IMR-90 (cell line): ENCODE data around the gene TLX1. TPM values are rescaled to one million over a fixed set of nuclear protein-coding genes. Genes with fewer than 3 reads are reported as not detected.

ENCODE experiments used
- ATAC-seq: fragments of 200-7000 bp; cut with Tn5 transposase; 2 replicates; pipeline ENCODE4 v1.9.1; 2020; ENCODE audit warnings: low read depth, mild to moderate bottlenecking, moderate library complexity
- BruUV-seq: library from RNA; stranded (reverse); fragments of 400-500 nt; replicated peaks from 2 replicates; lab custom pipeline; 2021; lab: Mats Ljungman, UMichigan
- CTCF ChIA-PET: fragments of 300-600 bp; formaldehyde crosslinking; extraction: SDS; loops from one replicate; lab custom pipeline; 2021; ENCODE audit warnings: antibody characterized with exemption; lab: Yijun Ruan, JAX
- POLR2A ChIA-PET: fragments of 300-600 bp; sonication (Branson Sonifier 250); formaldehyde crosslinking; loops from one replicate; lab custom pipeline; 2022; ENCODE audit warnings: antibody characterized with exemption; ENCODE audit not compliant: unreplicated experiment; lab: Charles Lee
- DNase-seq: peaks from one replicate; pipeline ENCODE4 v3.0.0; 2013
- H2AFZ ChIP-seq: replicated peaks from 2 replicates; pipeline ENCODE3; 2013; ENCODE audit warnings: low read length, mild to moderate bottlenecking; ENCODE audit not compliant: poor library complexity
- H2AK5ac ChIP-seq: 2 replicates; pipeline ENCODE4 v1.6.1; 2013; ENCODE audit warnings: low read depth, low read length, inconsistent platforms
- H2AK9ac ChIP-seq: replicated peaks from 2 replicates; pipeline ENCODE3; 2013; ENCODE audit warnings: mild to moderate bottlenecking, low read depth, low read length, moderate library complexity; ENCODE audit not compliant: poor library complexity
- H2BK120ac ChIP-seq: 2 replicates; pipeline ENCODE4 v1.6.1; 2013; ENCODE audit warnings: low read depth, low read length, inconsistent platforms
- H2BK15ac ChIP-seq: 3 replicates; pipeline ENCODE4 v1.6.1; 2013; ENCODE audit warnings: low read depth, low read length, inconsistent platforms
- H2BK20ac ChIP-seq: 2 replicates; pipeline ENCODE4 v1.6.1; 2013; ENCODE audit warnings: low read depth, mild to moderate bottlenecking, inconsistent platforms, low read length, moderate library complexity
- H2BK5ac ChIP-seq: 2 replicates; pipeline ENCODE4 v1.6.1; 2013; ENCODE audit warnings: mild to moderate bottlenecking, low read depth, low read length, inconsistent platforms; ENCODE audit not compliant: poor library complexity, severe bottlenecking
- H3K14ac ChIP-seq: replicated peaks from 2 replicates; pipeline ENCODE4 v1.6.1; 2013; ENCODE audit warnings: low read depth, low read length, inconsistent platforms
- H3K18ac ChIP-seq: 2 replicates; pipeline ENCODE4 v1.6.1; 2013; ENCODE audit warnings: low read depth, low read length, control low read depth
- H3K23ac ChIP-seq: 2 replicates; pipeline ENCODE4 v1.6.1; 2013; ENCODE audit warnings: low read depth, low read length, inconsistent platforms
- H3K27ac ChIP-seq: 2 replicates; pipeline ENCODE4 v1.5.1; 2013; ENCODE audit warnings: mild to moderate bottlenecking, control low read depth, low read length; ENCODE audit not compliant: insufficient read depth
- H3K27me3 ChIP-seq: 2 replicates; pipeline ENCODE4 v1.6.1; 2013; ENCODE audit warnings: low read length; ENCODE audit not compliant: control insufficient read depth, insufficient read depth
- H3K36me3 ChIP-seq: 2 replicates; pipeline ENCODE4 v1.6.1; 2013; ENCODE audit warnings: low read length, mixed read lengths; ENCODE audit not compliant: control insufficient read depth, insufficient read depth
- H3K4ac ChIP-seq: 2 replicates; pipeline ENCODE4 v1.6.1; 2013; ENCODE audit warnings: low read depth, low read length, inconsistent platforms
- H3K4me1 ChIP-seq: 2 replicates; pipeline ENCODE4 v1.6.1; 2013; ENCODE audit warnings: low read length, mixed read lengths; ENCODE audit not compliant: control insufficient read depth, insufficient read depth
- H3K4me2 ChIP-seq: 2 replicates; pipeline ENCODE4 v1.6.1; 2013; ENCODE audit warnings: low read depth, mild to moderate bottlenecking, control low read depth, low read length, moderate library complexity
- H3K4me3 ChIP-seq: 2 replicates; pipeline ENCODE4 v1.5.1; 2013; ENCODE audit warnings: low read depth, mild to moderate bottlenecking, control low read depth, low read length, moderate library complexity; ENCODE audit not compliant: insufficient read depth
- H3K56ac ChIP-seq: 2 replicates; pipeline ENCODE4 v1.6.1; 2013; ENCODE audit warnings: low read length, inconsistent platforms; ENCODE audit not compliant: insufficient read depth; ENCODE audit errors: extremely low read depth
- H3K79me1 ChIP-seq, 2 experiments: 2 replicates each; pipeline ENCODE4 v1.6.1; 2013; ENCODE audit warnings: low read length in 2 of 2, inconsistent platforms in 1 of 2, low read depth in 1 of 2
- H3K9ac ChIP-seq: 2 replicates; pipeline ENCODE4 v1.6.1; 2013; ENCODE audit warnings: low read depth, low read length, control low read depth
- H3K9me1 ChIP-seq: 2 replicates; pipeline ENCODE4 v1.6.1; 2013; ENCODE audit warnings: low read length, inconsistent platforms; ENCODE audit not compliant: insufficient read depth
- H3K9me3 ChIP-seq: 2 replicates; pipeline ENCODE4 v1.6.1; 2013; ENCODE audit warnings: low read length; ENCODE audit not compliant: control insufficient read depth, insufficient read depth
- H4K20me1 ChIP-seq: 2 replicates; pipeline ENCODE4 v1.6.1; 2013; ENCODE audit warnings: low read length, inconsistent platforms; ENCODE audit not compliant: insufficient read depth
- H4K5ac ChIP-seq: 2 replicates; pipeline ENCODE4 v1.6.1; 2013; ENCODE audit warnings: mild to moderate bottlenecking, low read depth, low read length, control low read depth
- H4K8ac ChIP-seq, 2 experiments: 2 replicates each; pipeline ENCODE4 v1.6.1; 2013; ENCODE audit warnings: low read depth in 2 of 2, low read length in 2 of 2, control low read depth in 1 of 2, inconsistent platforms in 1 of 2
- H4K91ac ChIP-seq: 2 replicates; pipeline ENCODE4 v1.6.1; 2013; ENCODE audit warnings: low read depth, low read length, inconsistent platforms; ENCODE audit not compliant: insufficient read depth
- CHD1 ChIP-seq: IDR thresholded peaks from 2 replicates; pipeline ENCODE4 v1.6.1; 2012; ENCODE audit warnings: low read depth, low read length, improper control_type of control experiment
- FOS ChIP-seq: fragments of 150-350 bp; IDR thresholded peaks from 2 replicates; pipeline ENCODE4 v1.6.1; 2016; ENCODE audit warnings: low read depth, low read length
- MAFK ChIP-seq: IDR thresholded peaks from 2 replicates; pipeline ENCODE4 v1.6.1; 2012; ENCODE audit warnings: low read depth, low read length, improper control_type of control experiment
- MXI1 ChIP-seq: IDR thresholded peaks from 2 replicates; pipeline ENCODE4 v1.6.1; 2012; ENCODE audit warnings: low read depth, mild to moderate bottlenecking, low read length, moderate library complexity, borderline replicate concordance
- NFE2L2 ChIP-seq: fragments of 150-350 bp; IDR thresholded peaks from 2 replicates; pipeline ENCODE4 v1.6.1; 2016; ENCODE audit warnings: low read depth, mild to moderate bottlenecking, low read length
- RCOR1 ChIP-seq: IDR thresholded peaks from 2 replicates; pipeline ENCODE4 v1.6.1; 2012; ENCODE audit warnings: mild to moderate bottlenecking, low read length, improper control_type of control experiment; ENCODE audit not compliant: insufficient replicate concordance
- RFX5 ChIP-seq: IDR thresholded peaks from 2 replicates; pipeline ENCODE4 v1.8.0; 2012; ENCODE audit warnings: low read depth, mild to moderate bottlenecking, low read length, moderate library complexity
- WGBS, 2 experiments: methylation state at CpG; one replicate each; pipeline versions ENCODE4 v1.1.5 to v1.1.7; 2013; ENCODE audit warnings: missing lambda C conversion rate in 2 of 2; ENCODE audit not compliant: insufficient read length in 1 of 2; ENCODE audit errors: extremely low coverage in 2 of 2; 5-methylcytosine and 5-hydroxymethylcytosine counted together
- dilution Hi-C: fragments of 300-500 bp; cut with HindIII; formaldehyde crosslinking; loops from one replicate; pipeline ENCODE4 v1.14.3; 2018; ENCODE audit warnings: low sequenced_read_pairs; ENCODE audit not compliant: unreplicated experiment
- in situ Hi-C: fragments of 300-500 bp; cut with MboI; formaldehyde crosslinking; loops from 3 replicates; pipeline ENCODE4 v1.14.3; 2019; ENCODE audit warnings: low sequenced_read_pairs, inconsistent platforms, mixed read lengths
- intact Hi-C: fragments of 100-400 bp; cut with micrococcal nuclease; formaldehyde crosslinking; loops from 2 replicates; pipeline ENCODE4 v1.10.0; 2022
- polyA plus RNA-seq, 3 experiments: library from polyadenylated mRNA; depleted of rRNA; stranded (reverse); fragments of >200 nt; gene quantifications; 2 replicates each; pipeline ENCODE4 v1.2.3, GENCODE V29; 2012; ENCODE audit warnings: low replicate concordance in 1 of 3
- total RNA-seq: library from RNA; depleted of rRNA; stranded (reverse); fragments of >200 nt; gene quantifications from 2 replicates; pipeline ENCODE4 v1.2.3, GENCODE V29; 2012
- TF ChIP-seq, protein P1 (sequence below): conservative IDR thresholded peaks from 2 replicates; pipeline ENCODE4 v1.5.1; 2012; ENCODE audit warnings: mild to moderate bottlenecking, low read depth, low read length, improper control_type of control experiment
- TF ChIP-seq, protein P2 (sequence below): fragments of 150-350 bp; IDR thresholded peaks from 2 replicates; pipeline ENCODE4 v1.6.1; 2017; ENCODE audit warnings: mild to moderate bottlenecking, antibody characterized with exemption, low read length, low read depth

TLX1 gene
- total and polyA plus RNA-seq, 2 of the 4 experiments (the other 2 are of a cell fraction), result not detected

DNA sequence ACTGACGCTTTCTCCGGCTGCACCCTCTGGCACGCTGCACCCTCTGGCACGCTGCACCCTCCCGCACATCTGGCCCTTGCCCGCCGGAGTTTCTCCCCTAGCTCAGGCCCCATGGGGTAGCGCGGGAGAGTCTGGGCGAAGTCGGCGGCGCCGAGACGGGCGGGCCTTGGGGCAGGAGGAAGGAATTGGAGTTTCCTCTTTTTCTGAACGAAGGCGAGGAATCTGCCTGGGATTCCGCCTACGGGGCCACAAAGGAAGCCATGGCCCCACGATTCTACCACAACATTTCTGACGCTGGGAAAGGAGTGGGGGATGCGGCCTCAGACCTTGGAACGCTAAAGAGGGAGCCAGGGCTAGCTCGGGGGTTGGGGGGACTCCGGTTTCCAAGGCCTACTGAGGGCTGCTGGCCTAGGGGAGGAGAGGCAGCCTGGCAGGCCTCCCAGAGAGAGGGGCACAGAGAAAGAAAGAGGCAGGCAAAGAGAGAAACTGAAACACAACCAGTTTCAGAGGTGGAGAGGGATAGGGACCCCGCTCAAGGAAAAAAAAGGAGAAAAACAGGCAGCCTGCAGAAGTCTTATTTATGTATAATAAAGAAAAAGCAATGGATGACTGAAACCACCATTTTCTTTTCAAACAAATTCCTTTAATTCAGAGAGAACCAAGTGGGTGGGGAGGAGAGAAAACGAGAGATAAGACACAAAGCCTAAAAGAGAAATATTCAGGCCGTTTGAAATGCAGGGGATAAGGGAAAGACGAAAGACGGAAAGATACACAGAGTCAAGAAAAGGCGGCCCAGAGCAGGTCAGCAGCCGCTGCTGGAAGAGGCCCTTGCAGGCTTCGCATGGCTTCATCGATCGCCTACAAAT lies 4.3 kb downstream of the TLX1 start:
- no peak overlapping the region for H2BK120ac ChIP-seq
- WGBS, 2 experiments, result 31% methylated on average over 7 of the region's 36 CpGs; no CpG with 5 or more reads in 1 of the 2 experiments
- no peak overlapping the region for H2BK20ac ChIP-seq
- H3K18ac ChIP-seq, result no peak overlapping the region
- H2BK5ac ChIP-seq, result no peak overlapping the region
- no peaks in the 10 kb centered on the region for H3K4me1 ChIP-seq
- H2AK5ac ChIP-seq, result no peak overlapping the region
- no peak for TF ChIP-seq RCOR1
- TF ChIP-seq MAFK, result no peak
- TF ChIP-seq, protein P1, sequence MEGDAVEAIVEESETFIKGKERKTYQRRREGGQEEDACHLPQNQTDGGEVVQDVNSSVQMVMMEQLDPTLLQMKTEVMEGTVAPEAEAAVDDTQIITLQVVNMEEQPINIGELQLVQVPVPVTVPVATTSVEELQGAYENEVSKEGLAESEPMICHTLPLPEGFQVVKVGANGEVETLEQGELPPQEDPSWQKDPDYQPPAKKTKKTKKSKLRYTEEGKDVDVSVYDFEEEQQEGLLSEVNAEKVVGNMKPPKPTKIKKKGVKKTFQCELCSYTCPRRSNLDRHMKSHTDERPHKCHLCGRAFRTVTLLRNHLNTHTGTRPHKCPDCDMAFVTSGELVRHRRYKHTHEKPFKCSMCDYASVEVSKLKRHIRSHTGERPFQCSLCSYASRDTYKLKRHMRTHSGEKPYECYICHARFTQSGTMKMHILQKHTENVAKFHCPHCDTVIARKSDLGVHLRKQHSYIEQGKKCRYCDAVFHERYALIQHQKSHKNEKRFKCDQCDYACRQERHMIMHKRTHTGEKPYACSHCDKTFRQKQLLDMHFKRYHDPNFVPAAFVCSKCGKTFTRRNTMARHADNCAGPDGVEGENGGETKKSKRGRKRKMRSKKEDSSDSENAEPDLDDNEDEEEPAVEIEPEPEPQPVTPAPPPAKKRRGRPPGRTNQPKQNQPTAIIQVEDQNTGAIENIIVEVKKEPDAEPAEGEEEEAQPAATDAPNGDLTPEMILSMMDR, result no peak
- no peak for TF ChIP-seq CHD1
- TF ChIP-seq NFE2L2, result no peak
- TF ChIP-seq RFX5, result no peak
- TF ChIP-seq, protein P2, sequence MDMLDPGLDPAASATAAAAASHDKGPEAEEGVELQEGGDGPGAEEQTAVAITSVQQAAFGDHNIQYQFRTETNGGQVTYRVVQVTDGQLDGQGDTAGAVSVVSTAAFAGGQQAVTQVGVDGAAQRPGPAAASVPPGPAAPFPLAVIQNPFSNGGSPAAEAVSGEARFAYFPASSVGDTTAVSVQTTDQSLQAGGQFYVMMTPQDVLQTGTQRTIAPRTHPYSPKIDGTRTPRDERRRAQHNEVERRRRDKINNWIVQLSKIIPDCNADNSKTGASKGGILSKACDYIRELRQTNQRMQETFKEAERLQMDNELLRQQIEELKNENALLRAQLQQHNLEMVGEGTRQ, result no peak
- TF ChIP-seq FOS, result no peak
- no peak for TF ChIP-seq MXI1
- no TSS peak for BruUV-seq
- in situ Hi-C loops (no loop called here), dilution Hi-C loops (no loop called here), intact Hi-C loops (no loop called here)
- H3K27me3 ChIP-seq, result peaks cover 100% of the 10 kb centered on the region
- no peak overlapping the region for H3K56ac ChIP-seq
- H2AFZ ChIP-seq, result no peak overlapping the region
- no peaks in the 10 kb centered on the region for H3K79me1 ChIP-seq
- peaks cover 3% of the 10 kb centered on the region; the same call in 1 of the 2 replicates for H3K9me3 ChIP-seq
- H4K5ac ChIP-seq, result no peak overlapping the region
- H3K4me3 ChIP-seq, result no peak overlapping the region
- CTCF ChIA-PET, result no interaction called here
- no peaks in the 10 kb centered on the region for H3K36me3 ChIP-seq
- H3K14ac ChIP-seq, result no peak overlapping the region
- H3K9ac ChIP-seq, result no peak overlapping the region
- H3K4me2 ChIP-seq, result no peak overlapping the region; the same call in 1 of the 2 replicates
- H4K20me1 ChIP-seq, result peaks cover 13% of the 10 kb centered on the region
- DNase-seq (no peak), ATAC-seq (no peak)
- no peak overlapping the region for H3K23ac ChIP-seq
- H3K9me1 ChIP-seq, result peaks cover 2% of the 10 kb centered on the region; the same call in 1 of the 2 replicates
- H4K8ac ChIP-seq, result no peak overlapping the region
- H3K4ac ChIP-seq, result no peak overlapping the region
- H2AK9ac ChIP-seq, result no peak overlapping the region
- H4K91ac ChIP-seq, result no peak overlapping the region
- no peak overlapping the region for H2BK15ac ChIP-seq
- H3K27ac ChIP-seq, result no peak overlapping the region
- POLR2A ChIA-PET, result no interaction called here
